K562 (cell line): Measurements from ENCODE around the gene TEDC1. TPM values are rescaled to one million over a fixed set of nuclear protein-coding genes. Genes with fewer than 3 reads are reported as not detected.

Source experiments
- ATAC-seq: fragments of 200-7000 bp; cut with Tn5 transposase; 3 replicates; pipeline ENCODE4 v1.9.1; 2020; ENCODE audit warnings: moderate library complexity
- BruUV-seq: library from RNA; stranded (reverse); fragments of 400-500 nt; replicated peaks from 2 replicates; lab custom pipeline; 2021; lab: Mats Ljungman, UMichigan
- CTCF ChIA-PET: fragments of 300-600 bp; formaldehyde crosslinking; extraction: SDS; loops from one replicate; lab custom pipeline; 2021; ENCODE audit warnings: low intra/inter-chr PET ratio; lab: Yijun Ruan, JAX
- POLR2A ChIA-PET: fragments of 300-600, 350-650 bp; sonication (Branson Sonifier 250); formaldehyde crosslinking; extraction: SDS; loops from one replicate; lab custom pipeline; 2021; ENCODE audit warnings: antibody characterized with exemption, inconsistent platforms; lab: Yijun Ruan, JAX
- DNase-seq, 4 experiments: peaks; one replicate each; pipeline versions ENCODE4 v3.0.0 to v3.0.0-alpha.2; 2011 to 2018; ENCODE audit warnings: low spot score in 3 of 4, mixed read lengths in 3 of 4; ENCODE audit errors: extremely low read depth in 1 of 4
- FAIRE-seq: peaks from 2 replicates; lab custom pipeline; 2011; peaks lifted over from hg19 to GRCh38; lab: Jason Lieb, UNC
- H2AFZ ChIP-seq: 2 replicates; pipeline ENCODE4 v1.6.0; 2011; ENCODE audit warnings: low read depth, low read length, control low read depth, inconsistent platforms
- H3K27ac ChIP-seq: fragments of 200-600 bp; 3 replicates; pipeline ENCODE4 v1.8.0; 2011; ENCODE audit warnings: low read depth, mild to moderate bottlenecking, control low read depth, inconsistent platforms, low read length, moderate library complexity, mixed read lengths; ENCODE audit errors: extremely low read depth
- H3K27me3 ChIP-seq, 2 experiments: fragments of 300-600 bp in 1 of 2; 2 replicates in 1 of 2; 3 replicates in 1 of 2; pipeline versions ENCODE4 v1.6.0 to v1.8.0; 2011; ENCODE audit warnings: inconsistent platforms in 2 of 2, low read length in 2 of 2, mild to moderate bottlenecking in 1 of 2, mixed read lengths in 1 of 2, moderate library complexity in 1 of 2; ENCODE audit not compliant: control insufficient read depth in 2 of 2, insufficient read depth in 2 of 2
- H3K36me3 ChIP-seq: fragments of 300-600 bp; 3 replicates; pipeline ENCODE4 v1.8.0; 2011; ENCODE audit warnings: mild to moderate bottlenecking, low read length, inconsistent platforms; ENCODE audit not compliant: control insufficient read depth, insufficient read depth
- H3K4me1 ChIP-seq, 2 experiments: fragments of 200-600 bp in 1 of 2; replicated peaks in 1 of 2; 2 replicates in 1 of 2; 3 replicates in 1 of 2; pipeline versions ENCODE4 v1.5.1 to v1.8.0; 2011; ENCODE audit warnings: inconsistent platforms in 2 of 2, low read length in 2 of 2, mild to moderate bottlenecking in 1 of 2, mixed read lengths in 1 of 2, moderate library complexity in 1 of 2; ENCODE audit not compliant: control insufficient read depth in 2 of 2, insufficient read depth in 2 of 2
- H3K4me2 ChIP-seq: 2 replicates; pipeline ENCODE4 v1.6.1; 2011; ENCODE audit warnings: low read length, control low read depth, inconsistent platforms, mixed read lengths; ENCODE audit not compliant: insufficient read depth
- H3K4me3 ChIP-seq: fragments of 200-600 bp; sonication (generic), shearing (Covaris generic); 2 replicates; pipeline ENCODE4 v1.5.1; 2016; ENCODE audit warnings: control low read depth, inconsistent platforms
- H3K79me2 ChIP-seq: fragments of 200-600 bp; 3 replicates; pipeline ENCODE4 v1.8.0; 2011; ENCODE audit warnings: low read length, inconsistent platforms; ENCODE audit not compliant: control insufficient read depth, insufficient read depth
- H3K9ac ChIP-seq, 2 experiments: 2 replicates each; pipeline versions ENCODE4 v1.6.0 to v1.6.1; 2011; ENCODE audit warnings: low read depth in 2 of 2, low read length in 2 of 2, control low read depth in 1 of 2, inconsistent platforms in 1 of 2, mild to moderate bottlenecking in 1 of 2, mixed read lengths in 1 of 2; ENCODE audit not compliant: insufficient read depth in 1 of 2
- H3K9me1 ChIP-seq: one replicate; pipeline ENCODE4 v1.6.0; 2011; ENCODE audit warnings: inconsistent platforms, mild to moderate bottlenecking, low read length, moderate library complexity; ENCODE audit not compliant: control insufficient read depth, insufficient read depth
- H3K9me3 ChIP-seq: replicated peaks from 2 replicates; pipeline ENCODE4 v1.5.1; 2011; ENCODE audit warnings: low read depth, low read length, inconsistent platforms; ENCODE audit not compliant: control insufficient read depth, insufficient read depth
- H4K20me1 ChIP-seq: replicated peaks from 2 replicates; pipeline ENCODE4 v1.6.1; 2011; ENCODE audit warnings: low read length, inconsistent platforms, mixed read lengths; ENCODE audit not compliant: control insufficient read depth, insufficient read depth
- CHD4 ChIP-seq: fragments of 200-600 bp; sonication (generic); IDR thresholded peaks from 3 replicates; pipeline ENCODE4 v1.6.1; 2012; ENCODE audit warnings: low read depth, mild to moderate bottlenecking, mixed read lengths, low read length, inconsistent platforms; ENCODE audit not compliant: insufficient read depth, insufficient replicate concordance, poor library complexity, severe bottlenecking
- CHD7 ChIP-seq: fragments of 200-600 bp; sonication (generic); IDR thresholded peaks from one replicate; pipeline ENCODE4 v1.6.1; 2012; ENCODE audit warnings: mild to moderate bottlenecking, low read depth, low read length, inconsistent platforms
- ELF4 ChIP-seq: fragments of 450-650 bp; formaldehyde crosslinking; IDR thresholded peaks from 2 replicates; pipeline ENCODE4 v1.4.0; 2022; ENCODE audit warnings: missing genetic modification characterization
- MEIS2 ChIP-seq: fragments of 450-650 bp; IDR thresholded peaks from 2 replicates; pipeline ENCODE4 v1.6.1; 2014; ENCODE audit warnings: mild to moderate bottlenecking; ENCODE audit not compliant: partially characterized antibody
- PHB2 ChIP-seq: fragments of 450-650 bp; IDR thresholded peaks from 2 replicates; pipeline ENCODE4 v1.6.1; 2017; ENCODE audit warnings: low read depth
- PTTG1 ChIP-seq: fragments of 450-650 bp; IDR thresholded peaks from 2 replicates; pipeline ENCODE4 v1.6.1; 2016; ENCODE audit warnings: low read depth, mild to moderate bottlenecking, missing genetic modification characterization, missing compliant biosample characterization
- ZNF717 ChIP-seq: fragments of 250-450 bp; sonication (Bioruptor Pico); IDR thresholded peaks from 2 replicates; pipeline ENCODE4 v1.5.0; 2021
- WGBS: fragments of 100-300 bp; shearing (Covaris generic); methylation state at CpG from one replicate; pipeline ENCODE4 v1.1.6; 2016; ENCODE audit warnings: low coverage, mixed read lengths; ENCODE audit not compliant: insufficient coverage; ENCODE audit errors: missing lambda C conversion rate; 5-methylcytosine and 5-hydroxymethylcytosine counted together
- in situ Hi-C: fragments of 300-500 bp; cut with MboI; formaldehyde crosslinking; loops from 4 replicates; pipeline ENCODE4 v1.15.0; 2018; ENCODE audit warnings: inconsistent platforms, mixed read lengths
- intact Hi-C: fragments of 100-400 bp; cut with micrococcal nuclease; formaldehyde crosslinking; loops from 2 replicates; pipeline ENCODE4 v1.14.2; 2022
- polyA plus RNA-seq, 8 experiments: library from polyadenylated mRNA; depleted of rRNA in 4 of 8; stranded (reverse) in 5 of 8; unstranded in 3 of 8; fragments of >200 nt; fragmentation: Nextera tagmentation in 2 of 8; fragmentation: Illumina TruSeq in 1 of 8; extraction: Ambion mirVana in 2 of 8; extraction: Trizol in 1 of 8; gene quantifications; 2 replicates each; pipeline versions ENCODE4 v1.2.1 to v1.2.3, GENCODE V29; 2011 to 2014; ENCODE audit warnings: inconsistent platforms in 1 of 8, missing spikeins in 1 of 8
- total RNA-seq, 7 experiments: library from RNA; depleted of rRNA in 6 of 7; stranded (reverse); fragments of >200 nt in 6 of 7; fragmentation: Illumina TruSeq in 2 of 7; extraction: Trizol in 2 of 7; gene quantifications; 2 replicates each; pipeline versions ENCODE4 v1.2.1 to v1.2.3, GENCODE V29; 2011 to 2021; ENCODE audit warnings: low replicate concordance in 1 of 7
- TF ChIP-seq, protein P1 (sequence below), 2 experiments: fragments of 450-650 bp; conservative IDR thresholded peaks; 2 replicates each; pipeline ENCODE4 v1.6.1; 2017; ENCODE audit warnings: mild to moderate bottlenecking in 2 of 2, moderate library complexity in 2 of 2

TEDC1 gene
- total and polyA plus RNA-seq, 9 of the 15 experiments (the other 6 are each of a cell fraction or from before 2014, with no cell fraction given): 0.21 to 28.3 (median 5.9) TPM

GRCh38 chr14:105531088-105531893 is 40.2 kb downstream of the TEDC1 start:
- Histone ChIP-seq H3K4me1 (peaks cover 0 to 55% of the 10 kb centered on the region in 2 experiments; a peak in 2 of 5 replicates), H3K4me2 (no peak overlapping the region), H3K9me3 (no peaks in the 10 kb centered on the region), H2AFZ (no peak overlapping the region), H3K79me2 (no peaks in the 10 kb centered on the region), H3K27ac (no peak overlapping the region), H3K9me1 (no peaks in the 10 kb centered on the region), H3K27me3 (peaks cover 2 to 36% of the 10 kb centered on the region in 2 experiments; a peak in 2 of 5 replicates), H3K36me3 (no peaks in the 10 kb centered on the region), H3K4me3 (no peak overlapping the region), H3K9ac (no peak overlapping the region; a peak in 1 of 4 replicates), H4K20me1 (no peaks in the 10 kb centered on the region)
- WGBS: 13% methylated on average over 24 of the region's 30 CpGs
- intact Hi-C loops: loop anchor here (5.0 kb wide), 1 partner anchor 159 kb away; no protein-coding TSS in a partner anchor
- in situ Hi-C loops: no loop called here
- ATAC-seq: no peak
- BruUV-seq: no TSS peak
- POLR2A ChIA-PET: interaction anchor here (0.6 kb wide), 1 partner anchor 188 kb away, joined by 3 read pairs; no protein-coding TSS in a partner anchor
- DNase-seq: no peak
- no peak for FAIRE-seq
- CTCF ChIA-PET: no interaction called here
- TF ChIP-seq PTTG1 (tag) (no peak), MEIS2 (no peak), PHB2 (no peak), ZNF717 (no peak), CHD4 (no peak), CHD7 (no peak), ELF4 (CRISPR knock-in tag) (no peak)
- TF ChIP-seq, protein P1, sequence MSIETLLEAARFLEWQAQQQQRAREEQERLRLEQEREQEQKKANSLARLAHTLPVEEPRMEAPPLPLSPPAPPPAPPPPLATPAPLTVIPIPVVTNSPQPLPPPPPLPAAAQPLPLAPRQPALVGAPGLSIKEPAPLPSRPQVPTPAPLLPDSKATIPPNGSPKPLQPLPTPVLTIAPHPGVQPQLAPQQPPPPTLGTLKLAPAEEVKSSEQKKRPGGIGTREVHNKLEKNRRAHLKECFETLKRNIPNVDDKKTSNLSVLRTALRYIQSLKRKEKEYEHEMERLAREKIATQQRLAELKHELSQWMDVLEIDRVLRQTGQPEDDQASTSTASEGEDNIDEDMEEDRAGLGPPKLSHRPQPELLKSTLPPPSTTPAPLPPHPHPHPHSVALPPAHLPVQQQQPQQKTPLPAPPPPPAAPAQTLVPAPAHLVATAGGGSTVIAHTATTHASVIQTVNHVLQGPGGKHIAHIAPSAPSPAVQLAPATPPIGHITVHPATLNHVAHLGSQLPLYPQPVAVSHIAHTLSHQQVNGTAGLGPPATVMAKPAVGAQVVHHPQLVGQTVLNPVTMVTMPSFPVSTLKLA (conservative IDR thresholded peaks at IDR 0.05): no peak
